HUES64 (cell line): ENCODE measurements around the gene MAGI2.
"Not testable (repeated sequence)": the region's sequence is repeated elsewhere in the genome, so short reads cannot be mapped to it uniquely, and the experiment has no call there.

Experiments
- H3K27ac ChIP-seq: 2 replicates; pipeline ENCODE4 v1.7.0; 2013; ENCODE audit warnings: low read depth, low read length, inconsistent platforms
- H3K27me3 ChIP-seq: 2 replicates; pipeline ENCODE4 v1.6.1; 2013; ENCODE audit warnings: mild to moderate bottlenecking, low read length; ENCODE audit not compliant: insufficient read depth
- H3K36me3 ChIP-seq: 2 replicates; pipeline ENCODE4 v1.6.1; 2013; ENCODE audit warnings: mild to moderate bottlenecking, low read length; ENCODE audit not compliant: insufficient read depth
- H3K4me1 ChIP-seq: 2 replicates; pipeline ENCODE4 v1.6.1; 2013; ENCODE audit warnings: mild to moderate bottlenecking, low read length, moderate library complexity; ENCODE audit not compliant: insufficient read depth
- H3K4me3 ChIP-seq: 2 replicates; pipeline ENCODE4 v1.5.1; 2013; ENCODE audit warnings: mild to moderate bottlenecking, low read length, moderate library complexity
- H3K9ac ChIP-seq: 2 replicates; pipeline ENCODE4 v1.6.1; 2013; ENCODE audit warnings: mild to moderate bottlenecking, low read depth, low read length
- H3K9me3 ChIP-seq: 2 replicates; pipeline ENCODE4 v1.6.1; 2013; ENCODE audit warnings: low read depth, low read length; ENCODE audit not compliant: insufficient read depth
- WGBS: fragments of 150-250, 120-280 bp; methylation state at CpG from one replicate; pipeline ENCODE4 v1.1.7; 2013; ENCODE audit warnings: missing lambda C conversion rate; 5-methylcytosine and 5-hydroxymethylcytosine counted together

The MAGI2 gene

DNA sequence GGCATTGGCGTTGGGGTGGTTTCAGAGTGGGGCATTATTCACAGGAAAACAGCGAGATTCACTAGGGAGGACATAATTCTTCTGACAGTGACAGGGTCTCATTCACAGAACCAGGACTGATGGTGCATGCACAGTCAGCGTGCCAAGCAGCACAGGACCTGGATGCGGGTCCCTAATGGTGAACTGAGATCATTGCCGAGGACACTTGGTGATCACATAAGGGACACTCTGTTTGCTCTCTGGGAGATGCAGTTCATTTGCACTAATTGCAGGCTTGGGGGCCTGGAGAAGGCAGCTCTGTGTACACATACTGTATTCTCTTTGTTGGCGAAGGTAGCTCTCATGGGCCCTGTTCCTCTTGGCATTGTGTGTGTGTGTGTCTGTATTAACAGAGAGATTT, 938.8 kb downstream of the MAGI2 start:
- no peak overlapping the region for H3K9ac ChIP-seq
- H3K36me3 ChIP-seq: no peaks in the 10 kb centered on the region
- no peaks in the 10 kb centered on the region for H3K9me3 ChIP-seq
- 92% methylated on average over 6 of the region's 6 CpGs for WGBS
- peaks cover 10% of the 10 kb centered on the region; the same call in 1 of the 2 replicates for H3K4me1 ChIP-seq
- H3K4me3 ChIP-seq: no peak overlapping the region
- H3K27ac ChIP-seq: no peak overlapping the region
- no peaks in the 10 kb centered on the region for H3K27me3 ChIP-seq

DNA sequence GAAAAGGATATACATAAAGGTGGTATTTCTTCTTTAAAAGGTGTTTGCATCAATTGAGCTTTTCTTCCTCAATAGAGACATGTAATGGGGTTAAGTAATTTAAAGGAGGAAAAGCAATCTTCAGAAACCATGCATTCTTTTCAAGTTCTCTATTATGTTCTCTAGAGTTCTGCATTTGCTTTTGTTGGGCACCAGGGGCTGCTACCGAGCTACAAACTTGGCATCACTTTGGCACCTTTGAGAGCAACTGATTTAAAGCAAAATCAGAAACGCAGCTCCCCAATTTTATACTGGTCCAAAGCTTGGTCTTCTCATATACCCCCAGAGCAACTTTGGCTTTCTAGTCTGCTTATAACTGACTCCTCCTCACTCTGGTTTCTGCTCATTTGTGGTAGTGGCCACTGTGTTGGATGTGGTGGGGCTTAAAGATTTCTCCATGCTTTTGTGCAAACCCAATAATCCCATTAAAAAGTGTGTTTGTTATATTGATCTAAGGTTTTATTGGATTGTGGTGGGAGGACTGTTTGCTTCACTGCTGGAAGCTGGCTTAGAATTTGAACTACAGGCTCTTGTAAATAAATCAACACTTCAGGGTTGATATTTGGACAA, 942.8 kb downstream of the MAGI2 start:
- Histone ChIP-seq H3K9me3 (no peaks in the 10 kb centered on the region), H3K36me3 (no peaks in the 10 kb centered on the region), H3K9ac (no peak overlapping the region), H3K4me1 (peaks cover 10% of the 10 kb centered on the region; the same call in 1 of the 2 replicates), H3K27ac (no peak overlapping the region), H3K27me3 (no peaks in the 10 kb centered on the region), H3K4me3 (no peak overlapping the region)
- 11% methylated on average over 2 of the region's 2 CpGs for WGBS

DNA sequence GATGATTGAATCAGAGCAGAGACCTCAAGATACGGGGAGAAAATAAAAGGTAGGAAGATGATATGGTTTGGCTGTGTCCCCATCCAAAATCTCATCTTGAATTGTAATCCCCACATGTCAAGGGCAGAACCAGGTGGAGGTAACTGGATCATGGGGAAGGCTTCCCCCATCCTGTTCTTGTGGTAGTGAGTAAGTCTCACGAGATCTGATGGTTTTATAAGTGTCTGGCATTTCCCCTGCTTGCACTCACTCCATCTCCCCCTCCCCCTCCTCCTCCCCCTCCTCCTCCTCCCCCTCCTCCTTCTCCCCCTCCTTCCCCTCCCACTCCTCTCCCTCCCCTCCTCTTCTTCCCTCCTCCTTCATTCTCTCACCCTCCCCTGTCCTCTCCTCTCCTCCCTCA, 950.2 kb downstream of the MAGI2 start:
- not testable (repeated sequence) for H3K27ac ChIP-seq, H3K27me3 ChIP-seq, H3K36me3 ChIP-seq, H3K4me1 ChIP-seq, H3K9me3 ChIP-seq, H3K9ac ChIP-seq, H3K4me3 ChIP-seq
- 88% methylated on average over 1 of the region's 2 CpGs for whole genome bisulfite sequencing

DNA sequence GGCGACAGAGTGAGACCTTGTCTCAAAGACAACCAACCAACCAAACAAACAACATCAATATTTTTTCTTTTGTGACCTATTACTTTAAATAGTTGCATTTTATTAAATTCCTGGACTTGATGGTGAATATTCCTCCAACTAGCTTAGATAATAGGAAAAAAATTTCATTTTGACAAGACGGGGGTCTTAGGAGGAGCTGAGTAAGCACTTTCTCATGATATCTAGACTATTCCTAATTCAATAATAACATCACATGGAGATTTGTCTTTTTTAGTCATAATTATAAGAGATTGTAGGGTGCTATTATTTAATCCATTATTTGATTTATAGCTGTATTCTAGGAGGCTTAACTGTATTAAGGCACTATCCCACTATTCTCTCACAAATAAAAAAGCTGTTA, 952.4 kb downstream of the MAGI2 start:
- Histone ChIP-seq H3K4me1 (peaks cover 28% of the 10 kb centered on the region), H3K4me3 (no peak overlapping the region), H3K9ac (no peak overlapping the region), H3K27ac (no peak overlapping the region), H3K9me3 (no peaks in the 10 kb centered on the region), H3K36me3 (no peaks in the 10 kb centered on the region), H3K27me3 (no peaks in the 10 kb centered on the region)
- WGBS: 80% methylated on average over 1 of the region's 2 CpGs

DNA sequence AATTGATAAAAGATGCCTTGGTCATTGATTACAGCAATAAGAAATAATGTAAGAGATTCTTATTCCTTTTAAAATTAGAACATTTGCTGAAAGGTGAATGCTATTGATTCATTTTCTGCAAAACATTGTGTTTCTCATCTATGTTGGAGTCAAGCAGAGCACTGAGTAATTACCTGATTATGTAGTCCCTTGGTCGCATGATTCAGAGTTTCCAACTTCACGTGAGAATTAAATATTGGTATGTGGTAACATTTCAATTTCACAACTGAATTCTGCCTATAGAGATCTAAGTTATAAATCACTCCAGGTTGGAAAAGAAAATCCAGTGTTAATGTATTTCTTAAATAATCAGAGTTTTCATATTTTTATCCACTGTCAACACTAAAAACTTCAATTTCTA, 953.5 kb downstream of the MAGI2 start:
- H3K27ac ChIP-seq: no peak overlapping the region
- H3K4me3 ChIP-seq: no peak overlapping the region
- no peak overlapping the region for H3K9ac ChIP-seq
- H3K4me1 ChIP-seq: peaks cover 31% of the 10 kb centered on the region
- no peaks in the 10 kb centered on the region for H3K36me3 ChIP-seq
- no peaks in the 10 kb centered on the region for H3K9me3 ChIP-seq
- WGBS: 96% methylated on average over 2 of the region's 2 CpGs
- no peaks in the 10 kb centered on the region for H3K27me3 ChIP-seq

DNA sequence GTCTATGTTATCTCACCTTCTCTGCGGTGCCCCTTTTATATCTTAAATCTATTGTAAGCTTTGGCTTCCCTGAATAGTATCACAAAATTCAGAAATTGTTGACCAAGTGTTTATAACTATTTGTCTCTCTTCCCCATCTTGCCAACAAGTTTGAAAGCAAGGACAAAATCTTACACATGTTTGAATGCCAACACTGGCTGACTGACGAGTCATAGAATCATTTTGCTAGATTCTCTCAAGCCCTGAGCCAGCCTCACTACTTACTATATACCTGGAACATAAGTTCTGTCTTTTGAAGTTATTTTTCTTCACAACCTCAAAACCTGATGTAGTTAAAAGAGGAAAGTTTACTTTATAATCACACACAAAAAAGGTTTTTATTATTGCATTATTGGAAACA, 954.2 kb downstream of the MAGI2 start:
- no peak overlapping the region for H3K4me3 ChIP-seq
- peaks cover 31% of the 10 kb centered on the region for H3K4me1 ChIP-seq
- no peak overlapping the region for H3K27ac ChIP-seq
- WGBS: 100% methylated on average over 2 of the region's 2 CpGs
- H3K9me3 ChIP-seq: no peaks in the 10 kb centered on the region
- H3K9ac ChIP-seq: no peak overlapping the region
- H3K36me3 ChIP-seq: no peaks in the 10 kb centered on the region
- H3K27me3 ChIP-seq: no peaks in the 10 kb centered on the region

DNA sequence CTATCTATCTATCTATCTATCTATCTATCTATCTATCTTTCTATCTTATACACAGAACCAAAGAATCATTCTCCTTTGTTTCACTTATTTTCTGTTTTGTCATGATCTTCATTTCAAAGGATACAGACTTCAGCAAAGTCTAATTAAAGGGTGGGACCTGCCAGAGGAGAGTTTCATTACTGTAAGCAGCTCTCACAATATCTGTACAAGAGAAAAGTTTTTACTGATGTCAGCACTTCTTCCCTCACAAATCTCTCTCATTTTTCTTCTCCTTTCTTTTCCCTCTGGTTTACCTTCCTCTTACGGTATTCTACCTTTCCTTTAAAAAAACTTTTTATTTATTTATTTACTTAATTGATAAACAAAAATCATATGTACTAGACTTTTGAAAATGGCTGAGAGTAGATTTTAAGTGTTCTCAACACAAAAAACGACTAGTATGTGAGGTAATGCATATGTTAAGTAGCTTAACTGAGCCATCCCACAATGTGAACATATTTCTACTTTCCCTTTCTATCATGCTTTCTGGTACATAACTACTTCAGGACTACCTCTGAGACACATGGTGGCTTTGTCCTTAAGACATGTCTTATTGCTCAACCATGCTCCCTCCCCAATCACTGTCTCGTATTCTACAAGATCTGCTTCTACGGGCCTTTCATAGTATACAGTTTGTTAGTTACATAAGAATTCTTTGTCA, 955.6 kb downstream of the MAGI2 start:
- Histone ChIP-seq H3K36me3 (no peaks in the 10 kb centered on the region), H3K4me1 (peaks cover 36% of the 10 kb centered on the region), H3K9me3 (no peaks in the 10 kb centered on the region), H3K27me3 (no peaks in the 10 kb centered on the region), H3K4me3 (no peak overlapping the region), H3K27ac (no peak overlapping the region), H3K9ac (no peak overlapping the region)
- 80% methylated on average over 1 of the region's 4 CpGs for WGBS

DNA sequence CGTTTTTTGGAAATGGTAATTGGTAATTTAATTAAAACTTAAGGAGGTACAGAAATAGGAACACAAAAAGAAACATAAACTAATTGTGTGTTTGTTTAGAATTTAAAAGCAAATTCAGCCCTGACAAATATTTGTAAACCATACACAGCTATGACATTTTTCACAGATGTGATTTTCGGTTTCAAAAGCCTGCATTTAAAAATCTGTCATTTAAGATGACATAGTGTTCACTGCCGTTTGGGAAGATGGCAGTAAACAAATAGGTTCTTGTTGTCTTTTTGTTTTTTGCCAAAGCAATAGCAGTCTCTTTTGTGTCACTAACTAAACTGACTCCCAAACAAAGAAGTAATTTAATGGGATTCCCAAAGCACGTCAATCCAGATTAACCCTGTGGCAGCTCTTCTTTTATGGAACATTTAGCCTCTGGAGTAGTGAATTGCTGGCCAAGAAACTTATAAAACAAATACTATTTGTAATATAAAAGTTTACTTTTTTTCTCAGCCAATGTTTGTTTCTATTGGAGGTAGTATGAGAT, 957.3 kb downstream of the MAGI2 start:
- Histone ChIP-seq H3K9me3 (no peaks in the 10 kb centered on the region), H3K27me3 (no peaks in the 10 kb centered on the region), H3K27ac (no peak overlapping the region), H3K4me1 (peaks cover 53% of the 10 kb centered on the region), H3K4me3 (no peak overlapping the region), H3K9ac (no peak overlapping the region), H3K36me3 (no peaks in the 10 kb centered on the region)
- 70% methylated on average over 3 of the region's 4 CpGs for WGBS

DNA sequence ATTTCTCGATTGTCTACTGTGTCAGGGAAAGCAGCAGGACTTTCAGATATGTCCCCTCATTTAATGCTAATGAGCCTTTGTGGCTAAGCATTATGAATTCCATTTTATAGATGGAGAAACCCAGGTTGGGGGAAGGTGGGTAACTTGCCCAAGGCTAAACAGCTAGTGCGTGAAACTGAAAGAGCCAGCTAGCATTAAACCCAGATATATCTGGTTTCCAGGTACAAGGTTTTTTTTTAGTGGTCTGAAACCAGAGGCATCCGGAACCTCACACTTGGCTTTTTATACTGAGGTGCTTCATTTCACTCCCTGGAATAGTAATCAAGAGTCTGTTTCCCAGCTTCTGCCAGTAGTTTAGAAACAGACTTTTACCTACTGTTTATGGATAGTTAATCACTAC, 960.1 kb downstream of the MAGI2 start:
- Histone ChIP-seq H3K4me3 (no peak overlapping the region), H3K27ac (no peak overlapping the region), H3K36me3 (no peaks in the 10 kb centered on the region), H3K9ac (no peak overlapping the region), H3K9me3 (no peaks in the 10 kb centered on the region), H3K4me1 (peaks cover 69% of the 10 kb centered on the region), H3K27me3 (no peaks in the 10 kb centered on the region)
- WGBS: 93% methylated on average over 3 of the region's 3 CpGs

DNA sequence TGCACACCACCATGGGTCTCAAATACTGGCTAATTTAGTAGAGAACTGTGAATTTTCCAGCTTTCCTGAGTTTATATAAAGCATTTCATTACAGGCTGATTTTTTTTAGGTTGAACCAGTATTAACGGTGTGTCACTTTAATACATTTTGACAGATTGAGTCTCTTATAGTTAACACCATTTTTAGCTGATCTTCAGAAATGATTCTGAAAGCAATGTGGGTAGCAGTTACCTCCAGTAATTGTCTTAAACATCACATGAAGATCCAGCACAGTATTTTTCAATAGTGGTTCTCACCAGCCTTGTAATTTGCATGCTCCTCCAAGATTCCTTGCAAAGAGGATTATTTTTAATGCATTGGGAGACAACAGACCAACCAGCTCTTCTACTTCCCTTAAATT, 961.3 kb downstream of the MAGI2 start:
- 89% methylated on average over 1 of the region's 1 CpG for WGBS
- no peaks in the 10 kb centered on the region; the same call in 1 of the 2 replicates for H3K36me3 ChIP-seq
- H3K9ac ChIP-seq: no peak overlapping the region
- no peaks in the 10 kb centered on the region for H3K27me3 ChIP-seq
- H3K4me1 ChIP-seq: peaks cover 59% of the 10 kb centered on the region
- no peaks in the 10 kb centered on the region for H3K9me3 ChIP-seq
- no peak overlapping the region for H3K4me3 ChIP-seq
- H3K27ac ChIP-seq: no peak overlapping the region

DNA sequence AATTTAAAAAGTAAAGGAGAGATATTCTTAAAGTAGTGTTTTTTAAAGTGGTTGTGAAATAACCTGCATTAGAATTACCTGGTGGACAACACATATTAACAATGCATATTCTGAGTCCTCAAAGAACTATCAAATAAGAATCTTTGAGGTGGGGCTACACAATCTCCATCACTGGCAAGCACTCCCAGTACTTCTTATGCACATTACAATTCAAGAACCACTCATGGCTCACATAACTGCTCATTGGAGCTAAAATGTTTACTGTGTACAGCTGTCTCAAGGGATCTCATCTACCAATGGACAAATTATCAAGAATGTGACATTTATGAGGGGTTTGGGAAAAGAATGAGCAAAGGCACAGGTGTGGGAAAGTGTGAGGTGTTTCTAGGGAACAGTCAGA, 962.9 kb downstream of the MAGI2 start:
- Histone ChIP-seq H3K27ac (no peak overlapping the region), H3K9ac (no peak overlapping the region), H3K36me3 (peaks cover 6% of the 10 kb centered on the region; the same call in 1 of the 2 replicates), H3K4me1 (peaks cover 45% of the 10 kb centered on the region), H3K4me3 (no peak overlapping the region), H3K27me3 (no peaks in the 10 kb centered on the region), H3K9me3 (no peaks in the 10 kb centered on the region)
